ENCODE measurements around the gene DLG2.

DNA sequence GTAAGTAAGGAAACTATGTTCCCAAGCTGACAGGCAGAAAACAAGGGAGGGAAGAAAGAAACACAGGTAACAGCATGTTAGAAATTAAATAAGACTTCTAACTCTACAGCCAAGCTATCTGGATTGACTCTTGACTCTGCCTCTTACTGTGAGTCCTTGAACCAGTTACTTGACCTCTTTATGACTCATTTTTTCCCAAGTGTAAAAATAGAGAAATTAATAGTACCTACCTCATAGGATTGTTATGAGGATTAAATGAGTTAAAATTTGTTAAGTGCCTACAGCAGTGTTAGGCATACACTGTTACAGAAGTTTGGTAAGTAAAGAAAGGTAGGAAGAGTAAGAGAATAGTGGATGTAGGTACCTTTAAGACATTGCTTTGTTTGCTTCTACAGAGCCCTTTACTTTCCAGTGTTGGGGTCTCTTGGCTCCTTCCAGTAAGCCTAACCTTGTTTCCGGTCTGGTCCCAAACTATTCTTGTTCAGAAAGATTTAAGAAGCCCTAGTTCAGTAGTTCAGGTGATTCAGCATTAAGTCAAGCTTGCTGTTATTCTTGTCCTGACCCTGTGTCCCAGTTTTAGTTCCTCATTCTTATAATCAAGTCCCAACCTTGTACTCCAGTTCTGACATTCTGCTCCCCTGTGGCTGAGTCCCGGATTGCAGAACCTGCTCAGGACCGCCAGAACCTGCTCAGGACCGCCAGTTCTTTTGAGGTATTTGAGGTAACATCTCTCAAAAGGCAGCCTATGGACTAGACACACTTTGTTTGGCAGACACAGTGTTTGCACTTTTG lies 1377.6 kb downstream of the DLG2 start:
- TF ChIP-seq CTCF (IDR thresholded peaks at IDR 0.05): no peak
- no peak for TF ChIP-seq ZFX (IDR thresholded peaks at IDR 0.05; ENCODE audit: borderline replicate concordance)

Measured in 22Rv1 (cell line).